Calu3 (cell line): ENCODE measurements around the gene ITGA2. TPM values are rescaled to one million over a fixed set of nuclear protein-coding genes. Genes with fewer than 3 reads are reported as not detected.

Experiments used
- BruUV-seq: library from RNA; stranded (reverse); fragments of 400-500 nt; replicated peaks from 2 replicates; lab custom pipeline; 2021; lab: Mats Ljungman, UMichigan
- CTCF ChIA-PET: fragments of 300-600 bp; sonication (Branson Sonifier 250); formaldehyde crosslinking; loops from one replicate; lab custom pipeline; 2022; ENCODE audit warnings: antibody characterized with exemption; lab: Charles Lee
- DNase-seq: peaks from one replicate; pipeline ENCODE4 v3.0.0; 2022
- H3K27ac Mint-ChIP-seq: one replicate; pipeline ENCODE4 v1.8.0; 2022; ENCODE audit warnings: mixed read lengths; ENCODE audit not compliant: unreplicated experiment
- H3K27me3 Mint-ChIP-seq: one replicate; pipeline ENCODE4 v1.8.0; 2022; ENCODE audit warnings: mixed read lengths; ENCODE audit not compliant: unreplicated experiment
- H3K36me3 Mint-ChIP-seq: one replicate; pipeline ENCODE4 v1.8.0; 2022; ENCODE audit warnings: mild to moderate bottlenecking, moderate library complexity, mixed read lengths; ENCODE audit not compliant: insufficient read depth, unreplicated experiment
- H3K4me1 Mint-ChIP-seq: one replicate; pipeline ENCODE4 v1.8.0; 2022; ENCODE audit warnings: mild to moderate bottlenecking, low read depth, mixed read lengths; ENCODE audit not compliant: unreplicated experiment
- H3K4me3 Mint-ChIP-seq: one replicate; pipeline ENCODE4 v1.8.0; 2022; ENCODE audit warnings: mild to moderate bottlenecking, low read depth, moderate library complexity, mixed read lengths; ENCODE audit not compliant: unreplicated experiment
- H3K9me3 Mint-ChIP-seq: one replicate; pipeline ENCODE4 v1.8.0; 2022; ENCODE audit warnings: low read depth, mixed read lengths; ENCODE audit not compliant: unreplicated experiment
- intact Hi-C: fragments of 100-400 bp; cut with micrococcal nuclease; formaldehyde crosslinking; loops from one replicate; pipeline ENCODE4 v1.10.0; 2022; ENCODE audit not compliant: unreplicated experiment
- total RNA-seq: library from RNA; stranded (reverse); gene quantifications from 2 replicates; pipeline ENCODE4 v1.2.3, GENCODE V29; 2022
- TF ChIP-seq, protein P1 (sequence below): fragments of 200-600 bp; IDR thresholded peaks from one replicate; pipeline ENCODE4 v1.8.0; 2022; ENCODE audit warnings: antibody characterized with exemption; ENCODE audit not compliant: unreplicated experiment

ITGA2 gene
- total RNA-seq, 1 experiment from 2014 or later = 91.9 TPM

DNA sequence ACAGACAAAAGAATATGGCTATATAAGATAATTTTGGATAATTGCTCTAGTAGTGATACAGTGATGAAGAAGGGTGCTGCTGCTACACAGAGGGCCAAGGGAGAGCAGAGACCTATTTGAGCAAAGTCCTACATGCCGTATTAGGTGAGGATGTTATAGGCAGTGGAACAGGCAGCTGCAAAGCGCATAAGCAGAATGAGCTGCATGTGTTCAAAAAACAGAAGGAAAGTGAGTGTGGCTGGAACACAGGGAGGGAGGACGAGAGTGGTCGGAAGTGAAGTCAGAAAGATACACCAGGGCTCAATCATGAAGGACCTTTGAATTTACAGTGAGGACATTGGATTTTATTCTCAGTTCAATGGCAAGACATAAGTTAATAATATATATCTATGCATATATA lies 35.4 kb downstream of the ITGA2 start:
- CTCF ChIA-PET = interaction anchor here (1.7 kb wide), 1 partner anchor 61 kb away, joined by 3 read pairs; no protein-coding TSS in a partner anchor
- H3K4me3 Mint-ChIP-seq = no peak overlapping the region

DNA sequence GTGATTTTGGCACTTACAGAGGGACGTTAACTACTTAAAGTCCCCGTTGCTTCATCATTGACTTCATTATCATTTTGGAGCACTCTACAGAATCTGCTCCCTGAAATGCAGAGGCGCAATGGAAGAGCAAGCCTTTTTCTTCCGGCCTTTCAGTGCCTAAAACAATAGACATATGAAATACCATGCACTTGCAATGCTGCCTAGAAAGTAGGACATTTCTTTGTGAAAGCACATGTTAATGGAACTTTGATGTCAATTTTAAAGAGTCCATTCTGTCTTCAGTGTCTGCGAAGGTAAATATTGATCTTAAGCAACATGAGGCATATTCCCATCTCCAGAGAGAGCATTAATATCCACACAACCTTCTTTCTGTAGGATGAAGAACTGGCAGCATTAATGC lies 36.3 kb downstream of the ITGA2 start:
- no peaks in the 10 kb centered on the region for H3K27me3 Mint-ChIP-seq
- CTCF ChIA-PET = no interaction called here
- H3K4me3 Mint-ChIP-seq = no peak overlapping the region
- peaks cover 29% of the 10 kb centered on the region for H3K4me1 Mint-ChIP-seq
- TF ChIP-seq, protein P1, sequence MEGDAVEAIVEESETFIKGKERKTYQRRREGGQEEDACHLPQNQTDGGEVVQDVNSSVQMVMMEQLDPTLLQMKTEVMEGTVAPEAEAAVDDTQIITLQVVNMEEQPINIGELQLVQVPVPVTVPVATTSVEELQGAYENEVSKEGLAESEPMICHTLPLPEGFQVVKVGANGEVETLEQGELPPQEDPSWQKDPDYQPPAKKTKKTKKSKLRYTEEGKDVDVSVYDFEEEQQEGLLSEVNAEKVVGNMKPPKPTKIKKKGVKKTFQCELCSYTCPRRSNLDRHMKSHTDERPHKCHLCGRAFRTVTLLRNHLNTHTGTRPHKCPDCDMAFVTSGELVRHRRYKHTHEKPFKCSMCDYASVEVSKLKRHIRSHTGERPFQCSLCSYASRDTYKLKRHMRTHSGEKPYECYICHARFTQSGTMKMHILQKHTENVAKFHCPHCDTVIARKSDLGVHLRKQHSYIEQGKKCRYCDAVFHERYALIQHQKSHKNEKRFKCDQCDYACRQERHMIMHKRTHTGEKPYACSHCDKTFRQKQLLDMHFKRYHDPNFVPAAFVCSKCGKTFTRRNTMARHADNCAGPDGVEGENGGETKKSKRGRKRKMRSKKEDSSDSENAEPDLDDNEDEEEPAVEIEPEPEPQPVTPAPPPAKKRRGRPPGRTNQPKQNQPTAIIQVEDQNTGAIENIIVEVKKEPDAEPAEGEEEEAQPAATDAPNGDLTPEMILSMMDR = no peak
- DNase-seq = no peak
- peaks cover 30% of the 10 kb centered on the region for H3K36me3 Mint-ChIP-seq
- no peak overlapping the region for H3K27ac Mint-ChIP-seq
- BruUV-seq = no TSS peak
- no peaks in the 10 kb centered on the region for H3K9me3 Mint-ChIP-seq
- intact Hi-C loops = no loop called here

More for the DNA sequence above, 35.4 kb downstream of the ITGA2 start:
- TF ChIP-seq, protein P1 = no peak
- Mint-ChIP-seq H3K27me3 (no peaks in the 10 kb centered on the region), H3K9me3 (no peaks in the 10 kb centered on the region), H3K27ac (no peak overlapping the region), H3K36me3 (peaks cover 26% of the 10 kb centered on the region), H3K4me1 (peaks cover 19% of the 10 kb centered on the region)
- BruUV-seq = no TSS peak
- DNase-seq = no peak
- intact Hi-C loops = no loop called here

DNA sequence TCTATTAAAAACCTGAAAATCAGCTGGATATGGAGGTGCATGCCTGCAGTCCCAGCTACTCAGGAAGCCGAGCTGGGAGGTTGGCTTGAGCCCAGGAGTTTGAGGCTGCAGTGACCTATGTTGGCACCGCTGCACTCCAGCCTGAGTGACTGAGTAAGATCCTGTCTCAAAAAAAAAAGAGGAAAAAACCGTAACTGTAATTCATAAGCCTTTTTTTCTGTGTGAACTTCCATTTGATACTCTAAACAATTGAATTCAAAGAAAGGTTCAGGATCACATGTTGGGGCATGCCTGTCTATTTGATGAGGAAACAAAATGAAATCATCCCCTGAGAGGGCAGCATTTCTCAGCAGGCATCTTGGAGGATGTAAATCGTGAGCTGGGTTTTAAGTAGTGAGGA lies 38.8 kb downstream of the ITGA2 start:
- no peak for DNase-seq
- H3K27ac Mint-ChIP-seq = peak overlapping the region; percentile 0
- no peak overlapping the region for H3K4me3 Mint-ChIP-seq
- intact Hi-C loops = no loop called here
- BruUV-seq = no TSS peak
- H3K4me1 Mint-ChIP-seq = peaks cover 47% of the 10 kb centered on the region
- H3K9me3 Mint-ChIP-seq = no peaks in the 10 kb centered on the region
- TF ChIP-seq, protein P1 = no peak
- no peaks in the 10 kb centered on the region for H3K27me3 Mint-ChIP-seq
- peaks cover 33% of the 10 kb centered on the region for H3K36me3 Mint-ChIP-seq
- CTCF ChIA-PET = no interaction called here

DNA sequence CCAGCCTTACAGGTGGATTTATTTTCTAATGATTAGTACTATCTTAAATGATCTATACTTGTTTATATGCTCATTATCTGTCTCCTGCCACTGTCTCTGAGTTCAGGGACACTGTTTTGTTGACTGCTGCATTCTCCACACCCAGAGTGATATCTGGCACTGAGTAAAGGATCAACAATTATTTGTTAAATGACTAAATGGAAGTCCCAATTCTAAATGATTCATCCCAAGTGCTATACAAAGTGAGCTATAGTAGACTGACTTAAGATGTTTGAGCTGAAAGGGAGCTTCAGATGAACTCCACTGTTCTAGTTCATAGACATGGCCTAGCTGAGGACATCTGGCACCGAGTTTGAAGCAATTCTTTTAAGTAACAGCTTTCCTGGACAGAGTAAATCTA lies 40.5 kb downstream of the ITGA2 start:
- Mint-ChIP-seq H3K9me3 (no peaks in the 10 kb centered on the region), H3K27ac (peak overlapping the region; percentile 93), H3K4me3 (no peak overlapping the region), H3K4me1 (peaks cover 53% of the 10 kb centered on the region), H3K36me3 (peaks cover 37% of the 10 kb centered on the region), H3K27me3 (no peaks in the 10 kb centered on the region)
- TF ChIP-seq, protein P1 = no peak
- no peak for DNase-seq
- no TSS peak for BruUV-seq
- intact Hi-C loops = loop anchor here (5.0 kb wide), 1 partner anchor 32 kb away; no protein-coding TSS in a partner anchor
- CTCF ChIA-PET = interaction anchor here (1.3 kb wide), 1 partner anchor 42 kb away, joined by 4 read pairs; no protein-coding TSS in a partner anchor
